HepG2 (cell line): ENCODE data around the gene SRP9. TPM values are rescaled to one million over a fixed set of nuclear protein-coding genes. Genes with fewer than 3 reads are reported as not detected.

ENCODE experiments used
- HNF1A ChIP-seq, 2 experiments: sonication (generic) in 1 of 2; formaldehyde crosslinking in 1 of 2; IDR thresholded peaks; 2 replicates each; pipeline versions ENCODE4 v1.4.0 to v1.6.1; 2016 to 2020; ENCODE audit warnings: borderline replicate concordance in 1 of 2, low read depth in 1 of 2, mild to moderate bottlenecking in 1 of 2, missing genetic modification reagents in 1 of 2
- TAF1 ChIP-seq: sonication (generic); formaldehyde crosslinking; IDR thresholded peaks from 2 replicates; pipeline ENCODE4 v1.4.0; 2020; ENCODE audit warnings: missing genetic modification reagents
- ZFX ChIP-seq: sonication (generic); formaldehyde crosslinking; IDR thresholded peaks from 2 replicates; pipeline ENCODE4 v1.4.0; 2020; ENCODE audit warnings: mild to moderate bottlenecking, low read depth, missing genetic modification reagents, moderate library complexity
- polyA plus RNA-seq, 8 experiments: library from polyadenylated mRNA; depleted of rRNA in 3 of 8; stranded (reverse) in 7 of 8; unstranded in 1 of 8; fragments of >200 nt; fragmentation: Illumina TruSeq in 4 of 8; extraction: Trizol in 4 of 8; gene quantifications; 2 replicates each; pipeline versions ENCODE4 v1.2.1 to v1.2.3, GENCODE V29; 2011 to 2016; ENCODE audit warnings: low read depth in 4 of 8, missing spikeins in 1 of 8, mixed read lengths in 1 of 8; ENCODE audit not compliant: insufficient read depth in 1 of 8
- total RNA-seq, 5 experiments: library from RNA; depleted of rRNA; stranded (reverse); fragments of >200 nt; fragmentation: Illumina TruSeq; extraction: Trizol; gene quantifications; 2 replicates each; pipeline ENCODE4 v1.2.3, GENCODE V29; 2016; ENCODE audit warnings: low read depth in 1 of 5
- TF ChIP-seq, protein P1 (sequence below): sonication (generic); formaldehyde crosslinking; IDR thresholded peaks from 2 replicates; pipeline ENCODE4 v1.5.0; 2020; ENCODE audit warnings: mild to moderate bottlenecking, missing genetic modification reagents, borderline replicate concordance
- TF ChIP-seq, protein P2 (sequence below): sonication (generic); formaldehyde crosslinking; IDR thresholded peaks from 2 replicates; pipeline ENCODE4 v1.5.0; 2020; ENCODE audit warnings: mild to moderate bottlenecking, missing genetic modification reagents, borderline replicate concordance
- TF ChIP-seq, protein P3 (sequence below): sonication (generic); formaldehyde crosslinking; conservative IDR thresholded peaks from 2 replicates; pipeline ENCODE4 v1.4.0; 2020; ENCODE audit warnings: mild to moderate bottlenecking, missing genetic modification reagents, moderate library complexity

Gene SRP9
- total and polyA plus RNA-seq, 2 of the 13 experiments (the other 11 are each of a cell fraction or from before 2014, with no cell fraction given) = 251 to 307 TPM

- TF ChIP-seq, protein P1, sequence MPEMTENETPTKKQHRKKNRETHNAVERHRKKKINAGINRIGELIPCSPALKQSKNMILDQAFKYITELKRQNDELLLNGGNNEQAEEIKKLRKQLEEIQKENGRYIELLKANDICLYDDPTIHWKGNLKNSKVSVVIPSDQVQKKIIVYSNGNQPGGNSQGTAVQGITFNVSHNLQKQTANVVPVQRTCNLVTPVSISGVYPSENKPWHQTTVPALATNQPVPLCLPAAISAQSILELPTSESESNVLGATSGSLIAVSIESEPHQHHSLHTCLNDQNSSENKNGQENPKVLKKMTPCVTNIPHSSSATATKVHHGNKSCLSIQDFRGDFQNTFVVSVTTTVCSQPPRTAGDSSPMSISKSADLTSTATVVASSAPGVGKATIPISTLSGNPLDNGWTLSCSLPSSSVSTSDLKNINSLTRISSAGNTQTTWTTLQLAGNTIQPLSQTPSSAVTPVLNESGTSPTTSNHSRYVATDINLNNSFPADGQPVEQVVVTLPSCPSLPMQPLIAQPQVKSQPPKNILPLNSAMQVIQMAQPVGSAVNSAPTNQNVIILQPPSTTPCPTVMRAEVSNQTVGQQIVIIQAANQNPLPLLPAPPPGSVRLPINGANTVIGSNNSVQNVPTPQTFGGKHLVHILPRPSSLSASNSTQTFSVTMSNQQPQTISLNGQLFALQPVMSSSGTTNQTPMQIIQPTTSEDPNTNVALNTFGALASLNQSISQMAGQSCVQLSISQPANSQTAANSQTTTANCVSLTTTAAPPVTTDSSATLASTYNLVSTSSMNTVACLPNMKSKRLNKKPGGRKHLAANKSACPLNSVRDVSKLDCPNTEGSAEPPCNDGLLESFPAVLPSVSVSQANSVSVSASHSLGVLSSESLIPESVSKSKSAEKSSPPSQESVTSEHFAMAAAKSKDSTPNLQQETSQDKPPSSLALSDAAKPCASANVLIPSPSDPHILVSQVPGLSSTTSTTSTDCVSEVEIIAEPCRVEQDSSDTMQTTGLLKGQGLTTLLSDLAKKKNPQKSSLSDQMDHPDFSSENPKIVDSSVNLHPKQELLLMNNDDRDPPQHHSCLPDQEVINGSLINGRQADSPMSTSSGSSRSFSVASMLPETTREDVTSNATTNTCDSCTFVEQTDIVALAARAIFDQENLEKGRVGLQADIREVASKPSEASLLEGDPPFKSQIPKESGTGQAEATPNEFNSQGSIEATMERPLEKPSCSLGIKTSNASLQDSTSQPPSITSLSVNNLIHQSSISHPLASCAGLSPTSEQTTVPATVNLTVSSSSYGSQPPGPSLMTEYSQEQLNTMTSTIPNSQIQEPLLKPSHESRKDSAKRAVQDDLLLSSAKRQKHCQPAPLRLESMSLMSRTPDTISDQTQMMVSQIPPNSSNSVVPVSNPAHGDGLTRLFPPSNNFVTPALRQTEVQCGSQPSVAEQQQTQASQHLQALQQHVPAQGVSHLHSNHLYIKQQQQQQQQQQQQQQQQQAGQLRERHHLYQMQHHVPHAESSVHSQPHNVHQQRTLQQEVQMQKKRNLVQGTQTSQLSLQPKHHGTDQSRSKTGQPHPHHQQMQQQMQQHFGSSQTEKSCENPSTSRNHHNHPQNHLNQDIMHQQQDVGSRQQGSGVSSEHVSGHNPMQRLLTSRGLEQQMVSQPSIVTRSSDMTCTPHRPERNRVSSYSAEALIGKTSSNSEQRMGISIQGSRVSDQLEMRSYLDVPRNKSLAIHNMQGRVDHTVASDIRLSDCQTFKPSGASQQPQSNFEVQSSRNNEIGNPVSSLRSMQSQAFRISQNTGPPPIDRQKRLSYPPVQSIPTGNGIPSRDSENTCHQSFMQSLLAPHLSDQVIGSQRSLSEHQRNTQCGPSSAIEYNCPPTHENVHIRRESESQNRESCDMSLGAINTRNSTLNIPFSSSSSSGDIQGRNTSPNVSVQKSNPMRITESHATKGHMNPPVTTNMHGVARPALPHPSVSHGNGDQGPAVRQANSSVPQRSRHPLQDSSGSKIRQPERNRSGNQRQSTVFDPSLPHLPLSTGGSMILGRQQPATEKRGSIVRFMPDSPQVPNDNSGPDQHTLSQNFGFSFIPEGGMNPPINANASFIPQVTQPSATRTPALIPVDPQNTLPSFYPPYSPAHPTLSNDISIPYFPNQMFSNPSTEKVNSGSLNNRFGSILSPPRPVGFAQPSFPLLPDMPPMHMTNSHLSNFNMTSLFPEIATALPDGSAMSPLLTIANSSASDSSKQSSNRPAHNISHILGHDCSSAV (CRISPR knock-in tag) = no peak
- TF ChIP-seq, protein P2, sequence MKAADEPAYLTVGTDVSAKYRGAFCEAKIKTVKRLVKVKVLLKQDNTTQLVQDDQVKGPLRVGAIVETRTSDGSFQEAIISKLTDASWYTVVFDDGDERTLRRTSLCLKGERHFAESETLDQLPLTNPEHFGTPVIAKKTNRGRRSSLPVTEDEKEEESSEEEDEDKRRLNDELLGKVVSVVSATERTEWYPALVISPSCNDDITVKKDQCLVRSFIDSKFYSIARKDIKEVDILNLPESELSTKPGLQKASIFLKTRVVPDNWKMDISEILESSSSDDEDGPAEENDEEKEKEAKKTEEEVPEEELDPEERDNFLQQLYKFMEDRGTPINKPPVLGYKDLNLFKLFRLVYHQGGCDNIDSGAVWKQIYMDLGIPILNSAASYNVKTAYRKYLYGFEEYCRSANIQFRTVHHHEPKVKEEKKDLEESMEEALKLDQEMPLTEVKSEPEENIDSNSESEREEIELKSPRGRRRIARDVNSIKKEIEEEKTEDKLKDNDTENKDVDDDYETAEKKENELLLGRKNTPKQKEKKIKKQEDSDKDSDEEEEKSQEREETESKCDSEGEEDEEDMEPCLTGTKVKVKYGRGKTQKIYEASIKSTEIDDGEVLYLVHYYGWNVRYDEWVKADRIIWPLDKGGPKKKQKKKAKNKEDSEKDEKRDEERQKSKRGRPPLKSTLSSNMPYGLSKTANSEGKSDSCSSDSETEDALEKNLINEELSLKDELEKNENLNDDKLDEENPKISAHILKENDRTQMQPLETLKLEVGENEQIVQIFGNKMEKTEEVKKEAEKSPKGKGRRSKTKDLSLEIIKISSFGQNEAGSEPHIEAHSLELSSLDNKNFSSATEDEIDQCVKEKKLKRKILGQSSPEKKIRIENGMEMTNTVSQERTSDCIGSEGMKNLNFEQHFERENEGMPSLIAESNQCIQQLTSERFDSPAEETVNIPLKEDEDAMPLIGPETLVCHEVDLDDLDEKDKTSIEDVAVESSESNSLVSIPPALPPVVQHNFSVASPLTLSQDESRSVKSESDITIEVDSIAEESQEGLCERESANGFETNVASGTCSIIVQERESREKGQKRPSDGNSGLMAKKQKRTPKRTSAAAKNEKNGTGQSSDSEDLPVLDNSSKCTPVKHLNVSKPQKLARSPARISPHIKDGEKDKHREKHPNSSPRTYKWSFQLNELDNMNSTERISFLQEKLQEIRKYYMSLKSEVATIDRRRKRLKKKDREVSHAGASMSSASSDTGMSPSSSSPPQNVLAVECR (CRISPR knock-in tag) = 0 out of 2 replicates have a peak, but pooled peaks have one; percentile 27
- TF ChIP-seq TAF1 (CRISPR knock-in tag) = peak; percentile 22; the same call in 1 of the 2 replicates
- TF ChIP-seq, protein P3, sequence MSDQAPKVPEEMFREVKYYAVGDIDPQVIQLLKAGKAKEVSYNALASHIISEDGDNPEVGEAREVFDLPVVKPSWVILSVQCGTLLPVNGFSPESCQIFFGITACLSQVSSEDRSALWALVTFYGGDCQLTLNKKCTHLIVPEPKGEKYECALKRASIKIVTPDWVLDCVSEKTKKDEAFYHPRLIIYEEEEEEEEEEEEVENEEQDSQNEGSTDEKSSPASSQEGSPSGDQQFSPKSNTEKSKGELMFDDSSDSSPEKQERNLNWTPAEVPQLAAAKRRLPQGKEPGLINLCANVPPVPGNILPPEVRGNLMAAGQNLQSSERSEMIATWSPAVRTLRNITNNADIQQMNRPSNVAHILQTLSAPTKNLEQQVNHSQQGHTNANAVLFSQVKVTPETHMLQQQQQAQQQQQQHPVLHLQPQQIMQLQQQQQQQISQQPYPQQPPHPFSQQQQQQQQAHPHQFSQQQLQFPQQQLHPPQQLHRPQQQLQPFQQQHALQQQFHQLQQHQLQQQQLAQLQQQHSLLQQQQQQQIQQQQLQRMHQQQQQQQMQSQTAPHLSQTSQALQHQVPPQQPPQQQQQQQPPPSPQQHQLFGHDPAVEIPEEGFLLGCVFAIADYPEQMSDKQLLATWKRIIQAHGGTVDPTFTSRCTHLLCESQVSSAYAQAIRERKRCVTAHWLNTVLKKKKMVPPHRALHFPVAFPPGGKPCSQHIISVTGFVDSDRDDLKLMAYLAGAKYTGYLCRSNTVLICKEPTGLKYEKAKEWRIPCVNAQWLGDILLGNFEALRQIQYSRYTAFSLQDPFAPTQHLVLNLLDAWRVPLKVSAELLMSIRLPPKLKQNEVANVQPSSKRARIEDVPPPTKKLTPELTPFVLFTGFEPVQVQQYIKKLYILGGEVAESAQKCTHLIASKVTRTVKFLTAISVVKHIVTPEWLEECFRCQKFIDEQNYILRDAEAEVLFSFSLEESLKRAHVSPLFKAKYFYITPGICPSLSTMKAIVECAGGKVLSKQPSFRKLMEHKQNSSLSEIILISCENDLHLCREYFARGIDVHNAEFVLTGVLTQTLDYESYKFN (CRISPR knock-in tag) = peak; percentile 40; the same call in 1 of the 2 replicates
- peak; percentile 28; the same call in 1 of the 2 replicates for TF ChIP-seq ZFX (CRISPR knock-in tag)
- TF ChIP-seq HNF1A (IDR thresholded peaks at IDR 0.05; ENCODE audit: low read depth) = no peak
- no peak for TF ChIP-seq HNF1A (CRISPR knock-in tag; IDR thresholded peaks at IDR 0.05; ENCODE audit: borderline replicate concordance)
These were observed 15.2 kb upstream of the SRP9 start (continued) for GRCh38 chr1:225762444-225762843.
